Testis (tissue), 3 donors: ENCODE data around the gene POU1F1. TPM values are rescaled to one million over a fixed set of nuclear protein-coding genes. Genes with fewer than 3 reads are reported as not detected.

Source experiments
- DNase-seq: peaks from one replicate; pipeline ENCODE4 v3.0.0-alpha.2; 2019
- H3K27ac ChIP-seq, 2 donors: fragments of 200-600 bp; sonication (generic); one replicate each; pipeline ENCODE4 v1.5.1; 2019
- H3K27me3 ChIP-seq: fragments of 200-600 bp; sonication (generic); one replicate; pipeline ENCODE4 v1.5.1; 2019
- H3K36me3 ChIP-seq: fragments of 200-600 bp; sonication (generic); one replicate; pipeline ENCODE4 v1.5.1; 2017; ENCODE audit warnings: low read depth; ENCODE audit errors: missing control alignments
- H3K4me1 ChIP-seq: fragments of 200-600 bp; sonication (generic); one replicate; pipeline ENCODE4 v1.5.1; 2019
- H3K4me3 ChIP-seq, 2 donors: fragments of 200-600 bp; sonication (generic); one replicate each; pipeline ENCODE4 v1.5.1; 2017 to 2019
- H3K9me3 ChIP-seq: fragments of 200-600 bp; sonication (generic); one replicate; pipeline ENCODE4 v1.5.1; 2017
- POLR2A ChIP-seq: fragments of 450-650 bp; IDR thresholded peaks from one replicate; pipeline ENCODE4 v1.6.1; 2017; ENCODE audit warnings: antibody characterized with exemption, mild to moderate bottlenecking, moderate library complexity
- WGBS, 2 donors: methylation state at CpG; one replicate each; pipeline ENCODE4 v1.1.5; 2018; 5-methylcytosine and 5-hydroxymethylcytosine counted together
- intact Hi-C: fragments of 100-400 bp; cut with DNase I; formaldehyde crosslinking; loops from one replicate; pipeline ENCODE4 v1.15.1; 2023; ENCODE audit warnings: low total_unique reads
- polyA plus RNA-seq: library from polyadenylated mRNA; stranded (reverse); fragments of 350-450 nt; fragmentation: Illumina TruSeq; extraction: RNeasy Lipid Tissue Mini Kit (QIAGEN cat#74804); gene quantifications from one replicate; pipeline ENCODE4 v1.2.3, GENCODE V29; 2014; ENCODE audit warnings: low read depth, low replicate concordance; ENCODE audit not compliant: insufficient read depth
- total RNA-seq, 2 donors: library from RNA; depleted of rRNA; stranded (reverse); fragments of >200 nt; gene quantifications; one replicate each; pipeline ENCODE4 v1.2.3, GENCODE V29; 2016
- TF ChIP-seq, protein P1 (sequence below), 3 experiments: fragments of 450-650 bp in 2 of 3; fragments of 200-600 bp in 1 of 3; sonication (generic) in 1 of 3; IDR thresholded peaks; one replicate each; pipeline ENCODE4 v1.5.1; 2016 to 2019; ENCODE audit warnings: antibody characterized with exemption in 3 of 3, mild to moderate bottlenecking in 2 of 3, moderate library complexity in 1 of 3

POU1F1 gene
- total and polyA plus RNA-seq, 3 donors from 2014 or later: not detected

DNA sequence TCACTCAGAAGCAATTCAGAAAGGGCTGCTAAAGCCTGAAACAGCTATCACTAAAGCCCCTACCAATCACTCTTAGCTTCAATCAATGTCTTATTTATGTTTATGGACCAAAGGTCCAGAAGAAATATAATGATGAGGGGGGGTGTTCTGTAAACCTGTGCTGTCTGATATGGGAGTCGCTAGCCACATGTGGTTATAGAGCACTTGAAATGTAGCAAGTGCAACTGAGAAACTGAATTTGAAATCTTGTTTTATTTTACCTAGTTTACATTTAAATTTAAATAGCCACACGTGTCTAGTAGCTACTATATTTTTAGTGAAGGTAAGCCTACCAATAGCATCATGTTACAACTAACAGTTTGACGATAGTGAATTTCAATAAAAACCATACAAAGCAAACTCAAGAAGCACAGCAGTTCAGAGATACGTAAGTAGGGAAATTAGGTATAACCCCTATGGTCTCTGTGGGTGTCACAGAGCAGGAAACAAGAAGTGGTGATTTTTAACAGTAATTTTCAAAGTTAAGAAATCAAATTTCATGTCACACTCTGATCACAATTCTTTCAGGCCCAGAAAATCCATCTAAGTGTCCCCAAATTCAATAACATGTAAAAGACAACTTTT, 3.6 kb downstream of the POU1F1 start:
- Histone ChIP-seq H3K4me1 (no peaks in the 10 kb centered on the region), H3K4me3 (no peak overlapping the region), H3K9me3 (no peaks in the 10 kb centered on the region), H3K36me3 (no peaks in the 10 kb centered on the region), H3K27me3 (no peaks in the 10 kb centered on the region), H3K27ac (no peak overlapping the region)
- TF ChIP-seq POLR2A: no peak
- TF ChIP-seq, protein P1, sequence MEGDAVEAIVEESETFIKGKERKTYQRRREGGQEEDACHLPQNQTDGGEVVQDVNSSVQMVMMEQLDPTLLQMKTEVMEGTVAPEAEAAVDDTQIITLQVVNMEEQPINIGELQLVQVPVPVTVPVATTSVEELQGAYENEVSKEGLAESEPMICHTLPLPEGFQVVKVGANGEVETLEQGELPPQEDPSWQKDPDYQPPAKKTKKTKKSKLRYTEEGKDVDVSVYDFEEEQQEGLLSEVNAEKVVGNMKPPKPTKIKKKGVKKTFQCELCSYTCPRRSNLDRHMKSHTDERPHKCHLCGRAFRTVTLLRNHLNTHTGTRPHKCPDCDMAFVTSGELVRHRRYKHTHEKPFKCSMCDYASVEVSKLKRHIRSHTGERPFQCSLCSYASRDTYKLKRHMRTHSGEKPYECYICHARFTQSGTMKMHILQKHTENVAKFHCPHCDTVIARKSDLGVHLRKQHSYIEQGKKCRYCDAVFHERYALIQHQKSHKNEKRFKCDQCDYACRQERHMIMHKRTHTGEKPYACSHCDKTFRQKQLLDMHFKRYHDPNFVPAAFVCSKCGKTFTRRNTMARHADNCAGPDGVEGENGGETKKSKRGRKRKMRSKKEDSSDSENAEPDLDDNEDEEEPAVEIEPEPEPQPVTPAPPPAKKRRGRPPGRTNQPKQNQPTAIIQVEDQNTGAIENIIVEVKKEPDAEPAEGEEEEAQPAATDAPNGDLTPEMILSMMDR (IDR thresholded peaks at IDR 0.05): no peak
- intact Hi-C loops: no loop called here
- 76 to 90% methylated on average over 4 of the region's 4 CpGs for WGBS, 2 donors
- DNase-seq: no peak

DNA sequence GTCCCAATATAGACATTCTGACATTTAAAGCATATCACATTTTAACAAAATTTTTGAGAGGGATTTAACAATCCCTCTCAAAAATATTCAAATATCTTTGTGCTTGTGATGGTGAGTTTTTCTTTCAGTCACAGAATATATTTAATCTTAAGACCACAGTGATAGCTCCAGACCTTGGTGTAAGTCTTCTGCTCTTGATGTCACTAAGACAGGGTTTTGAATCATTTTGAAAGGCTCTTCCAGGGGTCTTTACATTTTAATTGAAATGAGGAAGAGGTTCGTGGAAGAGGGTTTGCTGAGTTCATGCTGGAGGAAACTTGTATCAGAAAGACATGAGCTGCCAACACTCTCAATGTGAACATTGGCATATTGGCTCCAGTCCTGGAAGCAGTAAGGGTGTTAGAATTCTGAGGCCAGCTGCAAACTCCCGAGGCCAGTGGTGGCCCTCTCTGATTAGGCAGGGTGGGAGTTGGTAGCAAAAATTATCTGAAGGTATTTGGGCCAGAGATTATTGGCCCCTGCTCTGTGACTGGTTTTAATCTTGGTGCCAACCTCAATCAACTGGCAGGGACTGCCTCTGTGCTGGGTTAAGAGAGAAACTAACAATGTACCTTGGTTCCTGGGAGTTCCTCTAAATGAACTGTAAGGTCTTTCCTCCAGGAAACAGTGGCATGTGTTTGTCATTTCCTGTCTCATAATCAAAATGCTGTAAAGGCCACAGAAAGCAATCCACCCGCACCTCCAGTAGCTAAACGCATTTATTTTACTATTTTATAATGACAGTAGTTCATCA, 5.3 kb downstream of the POU1F1 start:
- intact Hi-C loops: no loop called here
- Histone ChIP-seq H3K4me3 (no peak overlapping the region), H3K4me1 (no peaks in the 10 kb centered on the region), H3K36me3 (no peaks in the 10 kb centered on the region), H3K27me3 (no peaks in the 10 kb centered on the region), H3K9me3 (no peaks in the 10 kb centered on the region), H3K27ac (no peak overlapping the region)
- no peak for DNase-seq
- TF ChIP-seq POLR2A: no peak
- TF ChIP-seq, protein P1 (IDR thresholded peaks at IDR 0.05): no peak
- 51 to 81% methylated on average over 3 to 4 of the region's 4 CpGs for WGBS, 2 donors

DNA sequence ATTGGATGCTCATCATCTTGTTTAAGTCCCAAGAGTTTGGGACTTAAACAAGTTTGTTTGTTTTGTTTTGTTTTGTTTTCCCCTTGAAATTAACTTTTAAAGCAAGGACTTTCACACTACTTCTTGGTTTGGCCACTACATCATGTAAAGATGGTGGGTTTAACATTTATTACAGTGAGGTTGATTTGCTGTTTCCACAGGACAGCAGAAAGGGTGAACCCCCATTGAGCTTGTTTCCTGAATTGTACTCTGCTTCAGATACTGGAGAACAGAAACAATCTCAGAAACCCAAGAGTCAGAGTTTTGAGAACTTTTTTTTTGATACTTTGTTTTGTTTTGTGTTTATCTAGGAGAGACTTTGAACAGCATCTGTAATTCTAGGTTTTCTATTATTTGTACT, 6.7 kb downstream of the POU1F1 start:
- intact Hi-C loops: no loop called here
- Histone ChIP-seq H3K4me1 (no peaks in the 10 kb centered on the region), H3K27ac (no peak overlapping the region), H3K36me3 (no peaks in the 10 kb centered on the region), H3K27me3 (no peaks in the 10 kb centered on the region), H3K4me3 (no peak overlapping the region), H3K9me3 (no peaks in the 10 kb centered on the region)
- DNase-seq: no peak
- TF ChIP-seq POLR2A: no peak
- TF ChIP-seq, protein P1 (IDR thresholded peaks at IDR 0.05): no peak

DNA sequence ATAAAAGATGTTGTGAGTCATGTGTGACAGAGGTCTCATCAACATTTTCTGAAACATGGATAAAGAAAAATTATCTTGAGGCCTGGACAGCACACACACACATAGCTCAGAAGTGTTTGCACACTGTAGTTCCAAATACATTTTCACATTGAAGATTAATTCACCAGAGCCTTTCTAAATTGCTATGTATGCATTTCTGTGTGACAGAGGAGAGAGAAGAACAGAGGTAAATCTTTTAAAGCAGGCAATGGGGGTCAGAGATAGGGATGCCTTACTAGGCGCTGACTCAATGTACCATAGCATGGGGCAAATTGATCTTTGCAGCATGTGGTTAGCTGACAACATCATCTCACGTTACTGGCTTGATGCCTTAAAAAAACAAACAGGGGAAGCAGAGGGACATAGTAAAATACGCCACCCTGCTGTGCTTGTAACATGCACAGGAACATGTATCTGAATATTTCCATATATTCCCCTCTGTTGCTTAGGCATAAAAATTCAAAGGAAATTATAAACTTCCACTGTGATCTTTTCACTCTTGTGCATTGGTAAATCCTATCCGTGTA, 7.7 kb downstream of the POU1F1 start:
- intact Hi-C loops: no loop called here
- H3K4me3 ChIP-seq: no peak overlapping the region
- H3K27me3 ChIP-seq: no peaks in the 10 kb centered on the region
- H3K27ac ChIP-seq: no peak overlapping the region
- no peak for TF ChIP-seq POLR2A
- TF ChIP-seq, protein P1 (IDR thresholded peaks at IDR 0.05): no peak
- no peaks in the 10 kb centered on the region for H3K36me3 ChIP-seq
- H3K4me1 ChIP-seq: no peaks in the 10 kb centered on the region
- H3K9me3 ChIP-seq: no peaks in the 10 kb centered on the region
- WGBS, 2 donors: 64 to 82% methylated on average over 4 of the region's 4 CpGs
- no peak for DNase-seq
